ENCODE results near the gene MR1.

MR1 gene

DNA sequence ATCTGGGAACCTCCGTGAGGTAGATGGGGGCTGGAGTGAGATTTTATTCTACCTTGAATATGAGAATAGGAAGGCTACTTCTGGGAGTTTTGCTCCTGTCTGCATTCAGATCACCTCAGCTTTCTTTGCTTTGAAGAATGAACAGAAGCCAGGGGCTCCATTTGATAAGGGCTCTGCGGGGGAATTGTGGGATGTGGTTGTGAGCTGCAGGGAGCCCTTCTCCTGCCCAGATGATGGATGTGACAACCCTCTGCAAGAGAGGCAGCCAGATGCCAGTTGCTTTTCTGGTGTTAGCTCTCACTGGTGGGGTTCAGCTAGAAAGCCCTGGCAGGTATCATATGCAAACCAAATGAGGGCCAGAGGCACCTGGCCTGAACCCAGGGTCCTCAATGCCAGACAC is 76.2 kb downstream of the MR1 start:
- Histone ChIP-seq H3K36me3 (ENCODE audit: control insufficient read depth in 2 of 2, insufficient read depth in 1 of 2, low read length in 2 of 2) (no peaks in the 10 kb centered on the region), H3K4me1 (ENCODE audit: control insufficient read depth, insufficient read depth, low read length) (peaks cover 2% of the 10 kb centered on the region; the same call in 1 of the 2 replicates), H3K27ac (ENCODE audit: extremely low read depth, low read depth, low read length) (no peak overlapping the region), H3K9me3 (ENCODE audit: control insufficient read depth, insufficient read depth, low read depth, low read length) (no peaks in the 10 kb centered on the region), H3K4me3 (ENCODE audit: low read depth, low read length) (no peak overlapping the region)
- ChIA-PET POLR2A (interaction anchor here (1.6 kb wide), 1 partner anchor 11 kb away, joined by 3 read pairs; no protein-coding TSS in a partner anchor), CTCF (interaction anchor here (0.9 kb wide), 1 partner anchor 9 kb away, joined by 3 read pairs; no protein-coding TSS in a partner anchor)
- TF ChIP-seq ZIC2 (tag by site-specific recombination; IDR thresholded peaks at IDR 0.05) = peak; percentile 58
- no peak for TF ChIP-seq GLIS2 (tag by site-specific recombination; IDR thresholded peaks at IDR 0.05)

Measured in HEK293 (cell line).